EL (cell line): ENCODE data around the gene CYP2A6.
"Not testable (repeated sequence)": the region's sequence is repeated elsewhere in the genome, so short reads cannot be mapped to it uniquely, and the experiment has no call there.

ENCODE experiments used
- DNase-seq: peaks from one replicate; pipeline ENCODE4 v3.0.0-alpha.2; 2016

The CYP2A6 gene

DNA sequence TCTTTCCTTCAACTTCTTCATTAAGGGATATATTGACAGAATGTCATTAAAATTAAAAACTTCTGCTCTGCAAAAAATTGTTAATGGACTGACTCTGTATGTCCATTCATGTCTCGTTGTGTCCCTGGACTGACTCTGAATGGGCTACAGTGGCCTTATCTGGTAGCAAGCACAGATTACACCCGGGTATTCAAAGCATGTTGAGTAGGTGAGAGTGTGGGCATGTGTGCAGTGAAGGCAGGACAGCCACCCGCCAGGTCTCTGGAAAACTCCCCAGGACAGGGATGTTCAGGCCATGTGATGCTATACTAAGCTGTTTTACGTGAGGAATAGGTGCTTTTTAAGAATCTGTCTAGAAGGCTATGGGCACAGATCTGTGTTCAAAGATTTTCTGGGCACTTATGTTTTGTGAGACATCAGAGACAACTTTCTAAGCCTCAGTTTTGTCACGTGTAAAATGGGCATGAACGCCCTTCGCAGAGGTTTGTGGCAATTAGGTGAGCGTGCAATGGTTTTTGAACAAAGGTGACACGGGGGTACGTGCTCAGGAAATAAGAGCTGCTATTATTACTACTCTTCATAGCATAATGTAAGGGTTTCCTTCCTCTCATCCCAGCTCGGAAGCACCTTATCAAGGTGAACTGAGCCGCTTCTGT lies 7.1 kb downstream of the CYP2A6 start:
- not testable (repeated sequence) for DNase-seq

DNA sequence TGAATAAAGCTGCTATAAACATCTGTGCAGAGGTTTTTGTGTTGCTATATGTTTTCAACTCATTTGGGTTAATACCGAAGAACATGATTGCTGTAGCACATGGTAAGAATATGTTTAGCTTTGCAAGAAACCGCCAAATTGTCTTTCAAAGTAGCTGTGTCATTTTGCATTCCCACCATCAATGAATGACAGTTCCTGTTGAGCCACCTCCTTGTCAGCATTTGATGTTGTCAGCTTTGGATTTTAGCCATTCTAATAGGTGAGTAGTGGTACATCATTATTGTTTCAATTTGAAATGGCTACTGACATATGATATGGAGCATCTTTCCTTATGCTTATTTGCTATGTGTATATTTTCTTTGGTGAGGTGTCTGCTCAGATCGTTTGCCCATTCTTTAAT lies 8.2 kb downstream of the CYP2A6 start:
- DNase-seq, result not testable (repeated sequence)

DNA sequence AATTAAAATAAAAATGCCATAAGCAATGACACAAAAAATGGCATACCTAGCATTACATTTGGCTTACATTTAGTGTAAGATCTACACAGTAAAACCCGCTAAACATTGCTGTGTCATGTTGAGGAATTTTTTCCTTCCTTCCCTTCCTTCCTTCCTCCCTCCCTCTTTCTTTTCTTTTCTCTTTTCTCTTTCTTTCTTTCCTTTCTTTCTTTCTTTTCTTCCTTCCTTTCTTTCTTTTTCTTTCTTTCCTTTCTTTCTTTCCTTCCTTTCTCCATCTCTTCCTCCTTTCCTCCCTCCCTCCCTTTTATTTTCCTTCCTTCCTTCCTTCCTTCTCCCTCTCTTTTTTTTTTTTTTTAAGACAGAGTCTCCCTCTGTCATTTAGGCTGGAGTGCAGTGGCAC lies 11.8 kb downstream of the CYP2A6 start:
- DNase-seq, result not testable (repeated sequence)

GRCh38 chr19:40836754-40837429 lies 13.4 kb downstream of the CYP2A6 start:
- DNase-seq, result no peak

- not testable (repeated sequence) for DNase-seq
These were observed 16.3 kb downstream of the CYP2A6 start for GRCh38 chr19:40833728-40834533.

DNA sequence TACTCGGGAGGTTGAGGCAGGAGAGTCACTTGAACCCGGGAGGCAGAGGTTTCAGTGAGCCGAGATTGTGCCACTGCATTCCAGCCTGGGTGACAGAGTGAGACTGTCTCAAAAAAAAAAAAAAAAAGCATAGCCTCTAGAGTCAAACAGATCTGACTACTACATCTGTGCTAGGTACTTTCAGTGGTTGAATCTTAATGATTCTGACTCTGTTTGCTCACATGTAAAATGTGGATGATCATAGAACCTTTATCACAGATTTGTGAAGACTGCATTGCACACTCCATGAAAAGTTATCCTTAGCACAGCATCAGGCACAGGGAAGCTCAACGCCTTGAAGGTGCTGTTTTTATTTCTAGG lies 17.8 kb downstream of the CYP2A6 start:
- DNase-seq, result not testable (repeated sequence)

DNA sequence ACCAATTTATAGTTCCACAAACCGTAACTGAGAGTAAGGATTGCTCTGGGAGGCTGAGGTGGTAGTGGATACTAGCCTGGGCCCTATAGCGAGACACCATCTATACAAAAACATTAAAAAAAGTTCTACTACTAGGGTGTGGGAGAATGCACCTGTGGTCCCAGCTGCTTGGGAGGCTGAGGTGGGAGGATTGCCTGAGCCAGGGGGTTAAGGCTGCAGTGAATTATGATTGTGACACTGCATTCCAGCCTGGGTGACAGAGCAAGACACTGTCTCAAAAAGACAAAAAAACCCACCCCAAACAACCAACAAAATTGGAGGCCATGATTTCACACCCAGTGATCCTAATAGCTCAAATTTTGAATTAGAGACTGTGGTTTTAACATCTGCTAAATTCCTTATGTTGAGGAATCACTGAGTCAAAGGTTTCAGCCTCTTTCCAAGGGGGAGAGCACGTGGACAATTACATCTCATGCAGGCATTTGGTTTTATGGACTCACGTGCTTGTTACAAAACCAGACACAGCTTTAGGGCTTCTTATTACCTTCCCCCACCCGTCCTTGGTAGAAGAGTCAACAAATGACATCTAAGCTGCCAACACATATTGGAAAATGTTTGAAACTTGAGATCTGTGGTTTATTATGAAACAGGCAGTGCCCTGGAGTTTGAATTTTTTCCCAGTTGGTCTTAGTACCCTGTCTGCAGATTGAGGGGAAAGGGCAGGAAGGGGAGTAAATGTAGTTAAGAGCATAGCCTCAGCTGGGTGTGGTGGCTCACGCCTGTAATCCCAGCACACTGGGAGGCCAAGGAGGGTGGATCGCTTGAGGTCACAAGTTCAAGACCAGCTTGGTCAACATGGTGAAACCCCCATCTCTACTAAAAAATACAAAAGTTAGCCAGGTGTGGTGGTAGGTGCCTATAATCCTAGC lies 18.5 kb downstream of the CYP2A6 start:
- peak; percentile 96 for DNase-seq

- not testable (repeated sequence) for DNase-seq
These were observed 19.5 kb downstream of the CYP2A6 start for GRCh38 chr19:40830741-40831140.

DNA sequence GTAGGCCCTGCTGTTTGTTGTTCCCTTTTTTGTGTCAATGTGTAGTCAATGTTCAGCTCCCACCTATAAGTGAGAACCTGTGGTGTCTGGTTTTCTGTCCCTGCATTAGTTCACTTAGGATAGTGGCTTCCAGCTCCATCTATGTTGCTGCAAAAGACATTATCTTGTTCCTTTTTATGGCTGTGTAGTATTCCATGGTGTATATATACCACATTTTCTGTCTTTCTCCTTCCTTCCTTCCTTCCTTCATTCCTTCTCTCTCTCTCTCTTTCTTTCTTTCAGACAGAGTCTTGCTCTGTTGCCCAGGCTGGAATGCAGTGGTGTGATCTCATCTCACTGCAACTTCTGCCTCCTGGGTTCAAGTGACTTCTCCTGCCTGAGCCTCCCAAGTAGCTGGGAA lies 21.0 kb downstream of the CYP2A6 start:
- no peak for DNase-seq

DNA sequence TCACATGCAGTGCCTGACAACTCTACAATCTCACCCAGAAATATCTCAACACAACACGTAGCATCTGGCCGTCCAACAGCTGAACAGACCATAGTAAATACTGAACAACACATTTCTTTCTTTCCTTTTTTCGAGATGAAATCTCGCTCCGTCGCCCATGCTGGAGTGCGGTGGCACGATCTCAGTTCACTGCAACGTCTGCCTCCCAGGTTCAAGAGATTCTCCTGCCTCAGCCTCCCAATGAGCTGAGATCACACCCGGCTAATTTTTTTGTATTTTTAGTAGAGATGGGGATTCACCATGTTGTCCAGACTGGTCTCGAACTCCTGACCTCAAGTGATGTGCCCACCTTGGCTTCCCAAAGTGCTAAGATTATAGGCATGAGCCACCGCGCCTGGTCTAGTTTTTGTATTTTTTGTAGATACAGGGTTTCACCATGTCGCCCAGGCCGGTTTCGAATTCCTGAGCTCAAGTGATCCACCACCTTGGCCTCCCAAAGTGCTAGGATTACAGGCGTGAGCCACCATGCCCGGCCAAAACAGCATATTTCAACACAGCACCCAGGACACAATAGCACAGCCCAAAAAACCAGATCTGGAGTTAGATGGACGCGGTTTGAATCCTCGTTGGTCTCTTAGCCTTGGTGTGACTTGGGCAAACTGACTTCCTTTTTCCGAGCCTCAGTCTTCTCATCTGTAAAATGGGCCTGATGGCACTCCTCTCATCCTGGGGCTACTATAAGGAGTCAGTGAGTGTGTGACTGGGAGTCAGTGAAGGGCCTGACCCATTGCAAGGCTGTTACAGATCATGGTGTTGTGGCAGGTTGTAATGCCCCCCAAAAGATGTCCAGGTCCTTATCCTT lies 22.6 kb downstream of the CYP2A6 start:
- DNase-seq, result no peak

- DNase-seq, result not testable (repeated sequence)
These were observed 23.4 kb downstream of the CYP2A6 start for GRCh38 chr19:40826699-40827385.

GRCh38 chr19:40826312-40826698 lies 23.9 kb downstream of the CYP2A6 start:
- DNase-seq, result not testable (repeated sequence)

GRCh38 chr19:40825460-40826095 lies 24.7 kb downstream of the CYP2A6 start:
- DNase-seq, result not testable (repeated sequence)

DNA sequence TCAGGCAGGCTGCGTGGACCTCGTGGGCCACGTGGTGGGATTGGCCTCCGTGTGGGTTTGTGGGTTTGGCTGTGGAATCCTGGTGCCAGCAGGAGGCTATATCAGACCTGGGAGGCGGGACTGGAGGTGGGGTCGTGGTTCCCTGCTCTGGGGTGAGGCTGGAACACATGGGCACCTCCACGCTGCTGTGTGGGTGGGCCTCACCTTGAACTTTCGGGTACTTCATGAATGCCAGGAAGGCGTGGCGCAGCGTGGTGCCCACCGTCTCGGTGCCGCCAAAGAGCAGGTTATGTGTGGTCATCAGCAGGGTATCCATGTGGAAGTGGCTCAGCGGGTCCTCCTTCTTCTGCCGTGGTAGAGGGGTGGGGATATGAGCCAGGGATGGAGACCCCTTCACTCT lies 25.3 kb downstream of the CYP2A6 start:
- not testable (repeated sequence) for DNase-seq

DNA sequence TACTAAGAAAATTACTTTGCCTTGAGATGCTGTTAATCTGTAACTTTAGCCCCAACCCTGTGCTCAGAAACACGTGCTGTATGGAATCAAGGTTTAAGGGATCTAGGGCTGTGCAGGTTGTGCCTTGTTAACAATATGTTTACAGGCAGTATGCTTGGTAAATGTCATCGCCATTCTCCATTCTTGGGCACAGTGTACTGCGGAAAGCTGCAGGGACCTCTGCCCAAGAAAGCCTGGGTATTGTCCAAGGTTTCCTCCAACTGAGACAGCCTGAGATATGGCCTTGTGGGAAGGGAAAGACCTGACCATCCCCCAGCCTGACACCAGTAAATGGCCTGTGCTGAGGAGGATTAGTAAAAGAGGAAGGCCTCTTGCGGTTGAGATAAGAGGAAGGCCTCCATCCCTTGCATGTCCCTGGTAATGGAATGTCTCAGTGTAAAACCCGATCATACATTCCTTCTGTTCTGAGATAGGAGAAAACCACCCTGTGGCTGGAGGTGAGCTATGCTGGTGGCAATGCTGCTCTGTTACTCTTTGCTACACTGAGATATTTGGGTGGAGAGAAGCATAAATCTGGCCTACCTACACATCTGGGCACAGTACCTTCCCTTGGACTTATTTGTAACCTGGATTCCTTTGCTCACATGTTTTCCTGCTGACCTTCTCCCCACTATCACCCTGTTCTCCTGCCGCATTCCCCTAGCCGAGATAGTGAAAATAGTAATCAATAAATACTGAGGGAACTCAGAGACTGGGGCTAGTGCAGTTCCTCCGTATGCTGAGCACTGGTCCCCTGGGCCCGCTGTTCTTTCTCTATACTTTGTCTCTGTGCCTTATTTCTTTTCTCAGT lies 27.3 kb downstream of the CYP2A6 start:
- DNase-seq, result not testable (repeated sequence)

GRCh38 chr19:40822161-40822560 lies 28.1 kb downstream of the CYP2A6 start:
- no peak for DNase-seq

DNA sequence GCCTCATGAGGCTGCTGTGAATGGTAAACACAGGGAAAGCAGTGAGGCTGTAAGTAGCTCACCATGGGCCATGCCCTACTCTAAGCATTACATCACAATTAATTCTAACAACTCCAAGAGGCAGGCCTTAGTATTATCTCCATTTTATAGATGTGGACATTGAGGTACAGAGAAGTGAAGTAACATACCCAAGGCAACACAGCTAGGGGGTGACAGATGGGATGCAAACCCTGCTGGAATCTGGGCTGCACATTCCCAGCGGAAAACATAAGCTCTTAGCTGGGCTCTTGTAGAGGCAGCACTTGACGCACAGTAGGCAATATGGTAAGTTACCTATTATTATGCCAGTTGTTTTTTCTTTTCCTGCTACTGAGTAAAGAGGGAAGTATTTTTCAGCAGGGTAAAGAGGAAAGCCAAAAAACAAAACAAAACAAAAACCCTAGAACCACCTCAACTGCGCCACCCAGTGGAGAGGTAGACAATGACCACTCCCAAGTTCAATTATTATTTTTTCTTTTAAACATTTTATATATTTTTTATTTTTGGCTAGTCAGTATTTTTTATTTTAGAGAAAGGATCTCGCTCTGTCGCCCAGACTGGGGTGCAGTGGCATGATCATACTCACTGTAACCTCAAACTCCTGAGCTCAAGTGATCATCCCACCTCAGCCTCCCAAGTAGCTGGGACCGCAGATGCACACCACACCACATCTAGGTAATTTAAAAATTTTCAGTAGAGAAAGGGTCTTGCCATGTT lies 30.6 kb downstream of the CYP2A6 start:
- DNase-seq, result peak; percentile 36

- peak; percentile 45 for DNase-seq
These were observed 31.5 kb downstream of the CYP2A6 start for GRCh38 chr19:40818480-40819399.
